ENCODE data around the gene OR1F1. TPM values are rescaled to one million over a fixed set of nuclear protein-coding genes. Genes with fewer than 3 reads are reported as not detected.

OR1F1 gene
- total RNA-seq, 2 experiments from 2014 or later, result not detected

DNA sequence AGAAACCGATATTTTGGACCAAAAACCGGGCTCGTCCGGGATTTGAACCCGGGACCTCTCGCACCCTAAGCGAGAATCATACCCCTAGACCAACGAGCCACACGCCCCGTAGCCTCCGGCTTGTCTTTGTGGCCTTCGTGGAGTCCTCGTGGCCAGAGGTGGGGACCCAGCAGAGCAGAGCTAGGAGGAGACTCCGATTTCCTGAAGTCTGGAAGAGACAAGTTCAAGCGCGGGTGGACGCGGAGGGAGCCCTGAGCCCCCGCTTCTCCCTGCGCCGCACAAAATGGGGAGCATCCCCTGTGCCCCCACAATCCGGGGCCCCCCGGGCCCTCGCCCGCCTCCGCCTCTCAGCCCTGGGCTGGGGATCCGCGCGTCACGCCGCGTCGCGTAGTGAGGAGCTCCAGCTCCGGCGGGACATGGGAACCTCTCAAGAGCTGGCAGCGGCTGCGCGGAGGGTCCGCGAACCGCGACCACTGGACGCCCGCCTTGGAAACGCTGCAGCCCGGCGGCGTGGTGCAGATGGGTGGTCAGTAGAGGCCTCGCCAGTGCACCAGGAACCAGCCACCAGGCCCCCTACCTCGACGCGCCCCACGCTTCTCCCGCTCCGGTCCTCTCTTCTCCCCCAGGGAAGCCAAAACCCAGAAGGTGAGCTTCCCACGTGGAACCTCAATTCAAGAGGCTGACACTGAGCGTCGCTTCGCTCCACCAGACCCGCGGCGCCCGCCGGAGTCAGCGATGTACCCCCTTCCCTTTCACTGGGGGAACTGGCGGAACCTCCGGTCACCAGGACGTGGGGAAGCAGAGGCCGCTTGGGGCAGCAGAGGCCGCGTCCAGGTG, 5.2 kb upstream of the OR1F1 start:
- H3K27me3 ChIP-seq (ENCODE audit: control insufficient read depth in 1 of 2, insufficient read depth in 2 of 2, low read length in 2 of 2), result peaks cover 65 to 72% of the 10 kb centered on the region in 2 experiments
- Mint-ChIP-seq H3K36me3 (ENCODE audit: low read depth) (peaks cover 2% of the 10 kb centered on the region), H3K4me3 (peak overlapping the region; percentile 82), H3K27ac (no peak overlapping the region), H3K4me1 (ENCODE audit: low read depth) (peaks cover 34% of the 10 kb centered on the region), H3K27me3 (peaks cover 91% of the 10 kb centered on the region), H3K9me3 (peaks cover 4% of the 10 kb centered on the region)
- intact Hi-C loops (cut with DNase I, micrococcal nuclease), result loop anchor here (5.0 to 10.0 kb wide), 2 partner anchors 82 to 274 kb away; no protein-coding TSS in a partner anchor
- DNase-seq (peak in 8 of 14 experiments; percentile 16 to 75 (median 41)), ATAC-seq (ENCODE audit: poor library complexity) (peak; percentile 45)
- H3K36me3 ChIP-seq (ENCODE audit: insufficient read depth, low read length), result no peaks in the 10 kb centered on the region
- peaks cover 0 to 35% of the 10 kb centered on the region in 2 experiments for H3K9me3 ChIP-seq (ENCODE audit: control insufficient read depth in 1 of 2, insufficient read depth in 1 of 2, low read length in 2 of 2)
- ChIA-PET POLR2A (interaction anchor here (0.6 to 3.9 kb wide), 8 partner anchors 8 to 274 kb away, joined by 3 to 26 read pairs (median 6); partner anchors contain the start of gene ZNF263), CTCF (interaction anchor here (1.1 to 2.0 kb wide), 4 partner anchors 9 to 53 kb away, joined by 3 to 5 read pairs (median 3); no protein-coding TSS in a partner anchor)
- no peak overlapping the region for H3K27ac ChIP-seq (ENCODE audit: low read depth in 1 of 2, low read length in 2 of 2)
- H3K4me3 ChIP-seq (ENCODE audit: low read length), result peak overlapping the region; percentile 48
- TF ChIP-seq, protein P1, sequence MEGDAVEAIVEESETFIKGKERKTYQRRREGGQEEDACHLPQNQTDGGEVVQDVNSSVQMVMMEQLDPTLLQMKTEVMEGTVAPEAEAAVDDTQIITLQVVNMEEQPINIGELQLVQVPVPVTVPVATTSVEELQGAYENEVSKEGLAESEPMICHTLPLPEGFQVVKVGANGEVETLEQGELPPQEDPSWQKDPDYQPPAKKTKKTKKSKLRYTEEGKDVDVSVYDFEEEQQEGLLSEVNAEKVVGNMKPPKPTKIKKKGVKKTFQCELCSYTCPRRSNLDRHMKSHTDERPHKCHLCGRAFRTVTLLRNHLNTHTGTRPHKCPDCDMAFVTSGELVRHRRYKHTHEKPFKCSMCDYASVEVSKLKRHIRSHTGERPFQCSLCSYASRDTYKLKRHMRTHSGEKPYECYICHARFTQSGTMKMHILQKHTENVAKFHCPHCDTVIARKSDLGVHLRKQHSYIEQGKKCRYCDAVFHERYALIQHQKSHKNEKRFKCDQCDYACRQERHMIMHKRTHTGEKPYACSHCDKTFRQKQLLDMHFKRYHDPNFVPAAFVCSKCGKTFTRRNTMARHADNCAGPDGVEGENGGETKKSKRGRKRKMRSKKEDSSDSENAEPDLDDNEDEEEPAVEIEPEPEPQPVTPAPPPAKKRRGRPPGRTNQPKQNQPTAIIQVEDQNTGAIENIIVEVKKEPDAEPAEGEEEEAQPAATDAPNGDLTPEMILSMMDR (IDR thresholded peaks at IDR 0.05), result peak; percentile 38
- peaks cover 27% of the 10 kb centered on the region for H3K4me1 ChIP-seq (ENCODE audit: insufficient read depth, low read length)

DNA sequence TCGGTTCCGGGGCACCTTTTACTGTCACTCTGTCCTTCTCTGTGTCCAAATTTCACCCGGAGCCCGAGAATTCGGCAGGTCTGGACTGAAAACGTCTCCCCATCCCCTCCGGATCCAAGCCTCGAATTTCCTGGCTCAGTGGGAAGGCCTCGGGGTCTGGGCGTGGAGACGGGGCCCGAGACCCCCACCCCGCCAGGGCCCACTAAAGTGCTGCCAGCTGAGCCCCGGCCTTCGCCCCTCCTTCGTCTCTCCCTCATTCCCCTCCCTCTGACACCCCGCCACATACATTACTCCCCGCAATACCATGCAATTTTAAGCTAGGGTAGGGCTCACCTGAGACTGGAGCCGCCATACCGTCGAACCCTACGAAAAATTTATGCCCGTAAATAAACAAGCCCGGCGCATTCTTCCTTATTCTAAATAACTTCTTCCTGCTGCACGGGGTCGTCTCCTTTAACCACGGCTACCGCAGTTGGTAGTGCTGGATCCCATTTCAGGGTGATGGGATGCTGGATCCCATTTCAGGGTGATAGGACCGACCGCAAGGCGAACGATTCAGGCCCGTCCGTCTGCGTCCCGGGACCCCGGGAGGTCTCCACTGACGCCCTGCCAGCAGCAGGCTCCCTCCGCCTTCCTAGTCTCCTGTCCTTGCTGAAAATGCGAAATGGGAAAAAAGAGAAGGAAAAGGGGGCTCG, 4.4 kb upstream of the OR1F1 start:
- Histone ChIP-seq H3K27me3 (ENCODE audit: control insufficient read depth in 1 of 2, insufficient read depth in 2 of 2, low read length in 2 of 2) (peaks cover 66 to 76% of the 10 kb centered on the region in 2 experiments), H3K4me3 (ENCODE audit: low read length) (peak overlapping the region; percentile 48), H3K27ac (ENCODE audit: low read depth in 1 of 2, low read length in 2 of 2) (no peak overlapping the region), H3K4me1 (ENCODE audit: insufficient read depth, low read length) (peaks cover 35% of the 10 kb centered on the region), H3K36me3 (ENCODE audit: insufficient read depth, low read length) (no peaks in the 10 kb centered on the region), H3K9me3 (ENCODE audit: control insufficient read depth in 1 of 2, insufficient read depth in 1 of 2, low read length in 2 of 2) (peaks cover 0 to 43% of the 10 kb centered on the region in 2 experiments)
- H3K27ac Mint-ChIP-seq, result peak overlapping the region; percentile 53
- TF ChIP-seq, protein P1 (IDR thresholded peaks at IDR 0.05), result peak; percentile 9
- H3K36me3 Mint-ChIP-seq (ENCODE audit: low read depth), result peaks cover 5% of the 10 kb centered on the region
- ATAC-seq (ENCODE audit: poor library complexity), result peak; percentile 7
- H3K9me3 Mint-ChIP-seq, result peaks cover 4% of the 10 kb centered on the region
- peaks cover 91% of the 10 kb centered on the region for H3K27me3 Mint-ChIP-seq
- ChIA-PET POLR2A (interaction anchor here (0.6 to 3.9 kb wide), 10 partner anchors 9 to 317 kb away, joined by 3 to 26 read pairs (median 4); partner anchors contain the start of gene ZNF263), CTCF (interaction anchor here (0.6 to 2.0 kb wide), 4 partner anchors 10 to 54 kb away, joined by 3 to 5 read pairs (median 3); no protein-coding TSS in a partner anchor)
- peaks cover 42% of the 10 kb centered on the region for H3K4me1 Mint-ChIP-seq (ENCODE audit: low read depth)
- intact Hi-C loops (cut with DNase I, micrococcal nuclease), result loop anchor here (5.0 to 10.0 kb wide), 2 partner anchors 81 to 274 kb away; no protein-coding TSS in a partner anchor
- peak overlapping the region; percentile 82 for H3K4me3 Mint-ChIP-seq
- DNase-seq, result peak in 1 of 14 experiments; percentile 19

Measured in CD4-positive, alpha-beta T cell (primary cell).